HUES6 (cell line): ENCODE data around the gene SLC25A34.
A peak's percentile ranks its signal among the peaks of the same experiment; 100 is the strongest.

Source experiments
- H3K27ac ChIP-seq: 2 replicates; pipeline ENCODE4 v1.7.0; 2013; ENCODE audit warnings: low read depth, mild to moderate bottlenecking, low read length, inconsistent platforms
- H3K27me3 ChIP-seq: 2 replicates; pipeline ENCODE4 v1.6.1; 2013; ENCODE audit warnings: low read length; ENCODE audit not compliant: control insufficient read depth, insufficient read depth
- H3K36me3 ChIP-seq: 2 replicates; pipeline ENCODE4 v1.6.1; 2013; ENCODE audit warnings: low read length; ENCODE audit not compliant: control insufficient read depth, insufficient read depth
- H3K4me1 ChIP-seq: 2 replicates; pipeline ENCODE4 v1.6.1; 2013; ENCODE audit warnings: low read length; ENCODE audit not compliant: control insufficient read depth, insufficient read depth
- H3K4me3 ChIP-seq: 2 replicates; pipeline ENCODE4 v1.5.1; 2013; ENCODE audit warnings: low read depth, low read length
- H3K9ac ChIP-seq: one replicate; pipeline ENCODE4 v1.6.1; 2013; ENCODE audit warnings: mild to moderate bottlenecking, low read length
- H3K9me3 ChIP-seq: 2 replicates; pipeline ENCODE4 v1.6.1; 2013; ENCODE audit warnings: low read depth, low read length; ENCODE audit not compliant: control insufficient read depth, insufficient read depth

Gene SLC25A34

GRCh38 chr1:15734296-15734695 lies 1.8 kb upstream of the SLC25A34 start:
- Histone ChIP-seq H3K4me1 (no peaks in the 10 kb centered on the region), H3K9ac (no peak overlapping the region), H3K27ac (no peak overlapping the region), H3K27me3 (no peaks in the 10 kb centered on the region), H3K9me3 (no peaks in the 10 kb centered on the region), H3K36me3 (peaks cover 51% of the 10 kb centered on the region), H3K4me3 (no peak overlapping the region)

- Histone ChIP-seq H3K27me3 (no peaks in the 10 kb centered on the region), H3K9ac (no peak overlapping the region), H3K27ac (no peak overlapping the region), H3K9me3 (no peaks in the 10 kb centered on the region), H3K4me1 (no peaks in the 10 kb centered on the region), H3K36me3 (peaks cover 46% of the 10 kb centered on the region), H3K4me3 (no peak overlapping the region)
Observed at GRCh38 chr1:15734901-15735300, 1.2 kb upstream of the SLC25A34 start.

- Histone ChIP-seq H3K27me3 (no peaks in the 10 kb centered on the region), H3K9me3 (no peaks in the 10 kb centered on the region), H3K4me3 (no peak overlapping the region), H3K27ac (no peak overlapping the region), H3K9ac (no peak overlapping the region), H3K36me3 (peaks cover 44% of the 10 kb centered on the region), H3K4me1 (no peaks in the 10 kb centered on the region)
Observed at GRCh38 chr1:15735304-15736037, 587 bp upstream of the SLC25A34 start.

- Histone ChIP-seq H3K4me3 (no peak overlapping the region), H3K27ac (no peak overlapping the region), H3K9ac (no peak overlapping the region), H3K27me3 (no peaks in the 10 kb centered on the region), H3K4me1 (peaks cover 3% of the 10 kb centered on the region), H3K36me3 (peaks cover 30% of the 10 kb centered on the region), H3K9me3 (no peaks in the 10 kb centered on the region)
Observed at GRCh38 chr1:15736892-15737261, 819 bp downstream of the SLC25A34 start.

- H3K4me3 ChIP-seq: no peak overlapping the region
- H3K9ac ChIP-seq: no peak overlapping the region
- H3K36me3 ChIP-seq: peaks cover 22% of the 10 kb centered on the region
- peaks cover 3% of the 10 kb centered on the region for H3K4me1 ChIP-seq
- no peaks in the 10 kb centered on the region for H3K9me3 ChIP-seq
- no peak overlapping the region for H3K27ac ChIP-seq
- no peaks in the 10 kb centered on the region for H3K27me3 ChIP-seq
Observed at GRCh38 chr1:15737324-15738319, 1.6 kb downstream of the SLC25A34 start.

- H3K27ac ChIP-seq: no peak overlapping the region
- H3K4me3 ChIP-seq: no peak overlapping the region
- no peak overlapping the region for H3K9ac ChIP-seq
- peaks cover 13% of the 10 kb centered on the region for H3K36me3 ChIP-seq
- peaks cover 3% of the 10 kb centered on the region for H3K4me1 ChIP-seq
- H3K9me3 ChIP-seq: no peaks in the 10 kb centered on the region
- H3K27me3 ChIP-seq: no peaks in the 10 kb centered on the region
Observed at GRCh38 chr1:15738416-15739113, 2.5 kb downstream of the SLC25A34 start.

GRCh38 chr1:15739259-15739658 lies 3.2 kb downstream of the SLC25A34 start:
- Histone ChIP-seq H3K9ac (no peak overlapping the region), H3K27ac (no peak overlapping the region), H3K4me3 (no peak overlapping the region), H3K27me3 (no peaks in the 10 kb centered on the region), H3K4me1 (peaks cover 3% of the 10 kb centered on the region), H3K36me3 (peaks cover 6% of the 10 kb centered on the region), H3K9me3 (no peaks in the 10 kb centered on the region)

GRCh38 chr1:15739745-15740144 lies 3.7 kb downstream of the SLC25A34 start:
- no peak overlapping the region for H3K4me3 ChIP-seq
- peaks cover 3% of the 10 kb centered on the region for H3K4me1 ChIP-seq
- H3K9me3 ChIP-seq: no peaks in the 10 kb centered on the region
- no peak overlapping the region for H3K9ac ChIP-seq
- H3K27me3 ChIP-seq: no peaks in the 10 kb centered on the region
- 0 out of 2 replicates have a peak, but pooled peaks cover under 1% of the 10 kb centered on the region for H3K36me3 ChIP-seq
- H3K27ac ChIP-seq: no peak overlapping the region

GRCh38 chr1:15740924-15741850 lies 5.1 kb downstream of the SLC25A34 start:
- Histone ChIP-seq H3K4me3 (no peak overlapping the region), H3K27ac (no peak overlapping the region), H3K4me1 (peaks cover 3% of the 10 kb centered on the region), H3K9me3 (no peaks in the 10 kb centered on the region), H3K36me3 (no peaks in the 10 kb centered on the region), H3K9ac (no peak overlapping the region), H3K27me3 (no peaks in the 10 kb centered on the region)

- no peaks in the 10 kb centered on the region for H3K27me3 ChIP-seq
- H3K9me3 ChIP-seq: no peaks in the 10 kb centered on the region
- peaks cover 3% of the 10 kb centered on the region for H3K4me1 ChIP-seq
- no peak within 1 kb of the TSS for H3K27ac ChIP-seq
- H3K36me3 ChIP-seq: no peaks in the 10 kb centered on the region
- H3K4me3 ChIP-seq: 0 out of 2 replicates have a peak within 1 kb of the TSS, but pooled peaks have one; percentile 8
- H3K9ac ChIP-seq: no peak within 1 kb of the TSS
Observed at GRCh38 chr1:15742339-15742801, 6.3 kb downstream of the SLC25A34 start, which contains the start of gene TMEM82. Gene TMEM82 (plus strand): TSS chr1:15742499. CDS start chr1:15742560, 61 bp downstream.
